GM21619 (cell line): ENCODE measurements around the gene DLL1.

Experiments used
- ATAC-seq: cut with Tn5 transposase; IDR thresholded peaks from one replicate; pipeline ENCODE4 v1.9.1; 2021; ENCODE audit not compliant: unreplicated experiment

DLL1 gene

DNA sequence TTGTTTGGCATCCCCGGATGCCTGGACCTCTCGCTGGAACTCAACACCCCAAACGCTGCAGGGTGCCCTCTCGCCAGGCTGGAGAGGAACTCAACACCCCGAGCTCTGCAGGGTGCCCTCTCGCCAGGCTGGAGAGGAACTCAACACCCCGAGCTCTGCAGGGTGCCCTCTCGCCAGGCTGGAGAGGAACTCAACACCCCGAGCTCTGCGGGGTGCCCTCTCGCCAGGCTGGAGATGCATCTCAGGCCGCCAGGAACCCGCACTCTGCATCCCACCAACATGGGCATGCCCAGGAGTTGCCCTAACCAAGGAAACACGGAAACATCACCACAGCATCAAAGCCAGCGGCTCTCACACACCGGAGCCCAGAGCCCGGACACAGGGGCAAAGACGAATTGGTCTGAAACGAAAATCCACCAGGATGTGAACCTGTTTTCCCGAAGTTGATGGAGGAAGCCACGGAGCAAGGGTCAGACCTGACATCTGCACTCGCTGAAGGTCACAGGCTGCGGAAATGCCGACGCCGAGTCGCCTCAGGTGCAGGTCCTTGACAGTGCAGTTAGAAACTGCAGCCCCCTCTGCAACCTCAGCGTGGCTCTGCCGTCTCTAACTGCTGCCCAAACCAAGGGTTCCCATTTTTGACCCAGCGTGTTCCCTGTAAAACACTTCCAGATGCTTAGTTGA lies 37.5 kb downstream of the DLL1 start:
- ATAC-seq, result no peak

DNA sequence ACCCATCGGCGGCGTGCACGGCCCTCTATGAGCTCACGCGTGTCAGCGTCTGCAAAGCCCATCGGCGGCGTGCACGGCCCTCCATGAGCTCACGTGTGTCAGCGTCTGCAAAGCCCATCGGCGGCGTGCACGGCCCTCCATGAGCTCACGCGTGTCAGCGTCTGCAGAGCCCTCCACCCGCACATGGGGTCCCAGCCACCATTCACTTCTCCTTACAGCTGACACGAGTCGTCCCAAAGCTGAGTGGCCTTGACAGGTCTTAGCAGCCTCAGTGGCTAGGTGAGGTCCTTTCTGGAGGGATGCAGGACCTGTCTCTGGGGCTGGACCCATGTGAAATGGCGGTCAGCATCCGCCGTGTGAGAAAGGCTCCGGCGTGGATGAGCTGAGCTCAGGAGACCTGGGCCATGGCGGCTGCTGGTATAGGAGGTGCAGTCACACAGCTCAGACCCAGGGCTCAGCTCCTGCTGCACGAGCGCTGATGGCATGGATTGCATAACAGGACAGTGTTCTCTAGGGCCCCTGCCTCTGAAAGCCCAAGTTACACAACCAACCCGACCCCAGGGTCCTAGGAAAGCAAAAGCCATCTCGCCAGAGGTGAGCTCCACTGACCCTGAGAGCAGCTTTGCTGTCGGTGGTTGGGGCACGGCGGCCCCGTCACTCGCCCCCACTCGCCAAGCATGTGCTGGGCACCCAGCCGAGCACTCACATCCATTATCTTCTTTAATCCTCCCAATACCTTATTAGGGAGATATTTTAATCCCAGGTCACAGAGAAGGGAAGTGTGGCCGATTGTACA lies 38.9 kb downstream of the DLL1 start:
- ATAC-seq, result no peak

DNA sequence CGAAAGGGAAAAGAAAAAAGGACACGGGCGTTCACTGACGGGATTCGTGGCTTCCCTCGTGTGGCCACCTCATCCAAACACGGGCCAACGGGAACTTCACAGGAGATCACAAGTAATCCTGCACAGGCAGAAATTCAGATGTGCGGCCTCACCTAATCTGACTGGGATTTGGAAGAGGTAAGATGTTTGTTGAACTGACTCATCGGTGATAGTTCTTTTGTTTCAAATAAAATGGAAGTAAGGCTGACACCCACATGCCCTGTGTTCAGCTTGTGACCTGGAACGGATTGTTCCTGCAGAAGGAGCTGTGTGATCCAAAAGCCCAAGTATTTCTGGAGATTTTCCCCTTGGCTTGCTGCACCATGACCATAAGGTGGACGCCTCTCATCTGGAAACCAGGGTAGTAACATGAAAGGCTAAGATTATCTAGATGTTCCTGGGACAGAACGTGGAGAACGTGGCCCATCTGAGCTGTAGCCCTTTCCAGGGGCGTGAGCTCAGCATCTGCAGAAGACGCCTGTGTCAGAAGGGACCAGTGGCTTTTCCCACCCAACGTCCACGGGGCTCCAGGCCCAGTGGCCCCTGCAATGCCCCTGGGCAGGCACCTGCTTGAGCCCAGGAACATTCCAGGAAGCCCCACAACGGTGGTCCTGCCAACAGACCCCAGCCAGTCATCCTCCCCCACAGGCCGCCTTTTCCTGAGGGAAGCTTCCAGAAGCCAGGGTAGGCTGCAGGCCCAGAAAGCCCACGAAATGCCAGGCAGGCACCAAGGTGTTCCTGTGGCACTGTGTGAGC lies 39.7 kb downstream of the DLL1 start:
- no peak for ATAC-seq

DNA sequence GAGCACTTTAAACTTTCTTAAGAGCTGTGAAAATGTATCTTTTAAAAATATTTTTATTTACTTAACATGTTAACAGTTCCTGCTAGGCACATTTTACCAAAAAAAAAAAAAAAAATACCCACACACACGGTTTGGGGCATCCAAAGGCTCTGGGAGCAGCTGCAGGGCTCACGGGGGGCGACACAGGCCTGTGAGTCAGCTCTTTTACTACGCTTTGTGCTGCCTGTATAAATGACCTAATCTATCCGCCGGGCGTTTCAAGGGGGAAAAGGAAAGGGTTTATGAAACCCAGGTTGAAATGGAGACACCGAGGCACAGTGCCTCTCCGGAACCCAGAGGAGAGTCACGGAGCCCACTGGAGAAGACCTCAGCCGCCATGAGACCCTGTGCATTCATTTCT lies 40.4 kb downstream of the DLL1 start:
- no peak for ATAC-seq

DNA sequence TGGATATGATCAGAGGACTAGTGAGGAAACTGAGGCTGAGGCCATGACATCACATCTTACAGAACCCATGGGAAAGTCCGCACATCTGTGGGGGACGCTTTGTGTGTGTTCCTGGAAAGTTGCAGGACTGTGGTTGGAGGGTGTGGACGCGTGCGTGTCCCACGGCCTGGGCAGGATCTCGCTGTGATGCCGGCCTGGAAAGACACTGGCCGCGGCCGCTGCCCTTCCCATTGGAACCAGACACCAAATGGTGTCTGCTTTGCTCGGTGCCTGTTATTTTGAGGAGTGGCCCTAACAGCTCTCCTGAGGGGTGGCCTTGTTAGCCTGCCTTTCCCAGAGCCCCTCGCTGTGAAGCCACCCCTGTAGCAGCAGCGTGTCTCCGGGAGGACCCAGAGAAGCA lies 41.1 kb downstream of the DLL1 start:
- ATAC-seq, result no peak

DNA sequence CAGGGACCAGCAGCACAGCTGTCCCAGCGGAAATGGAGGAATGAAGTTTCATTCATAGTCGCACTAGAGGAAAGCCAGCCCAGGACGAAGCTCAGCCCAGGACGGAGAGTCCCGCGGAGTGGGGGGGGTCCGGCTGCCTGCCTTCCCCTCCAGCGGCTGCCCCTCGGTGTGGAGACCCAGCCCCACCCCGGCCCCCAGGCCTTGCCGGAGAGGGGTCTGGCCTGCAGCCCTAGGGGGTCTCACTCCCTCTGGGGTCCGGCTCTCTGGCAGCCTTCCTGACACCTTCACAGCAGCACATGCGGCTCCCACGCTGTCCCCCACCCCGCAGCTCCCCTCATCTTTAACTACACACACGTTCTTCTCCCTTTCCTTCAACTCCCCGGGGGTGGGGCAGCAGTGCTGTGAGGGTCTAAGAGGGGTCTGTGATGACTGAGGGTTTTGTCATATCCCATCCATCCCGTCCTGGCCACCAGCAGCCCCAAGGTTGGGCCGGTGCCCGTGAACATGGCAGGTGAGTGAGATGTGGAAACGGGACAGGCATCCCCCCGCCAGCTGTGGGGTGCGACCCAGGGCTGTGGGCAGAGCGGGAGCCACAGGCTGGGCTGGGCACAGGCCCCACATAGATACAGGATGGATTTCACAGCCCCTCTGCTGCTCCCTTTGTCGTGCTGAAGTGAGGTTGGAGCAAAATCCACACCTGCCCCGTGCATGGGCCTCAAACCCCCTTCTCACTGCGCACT lies 41.8 kb downstream of the DLL1 start:
- no peak for ATAC-seq

DNA sequence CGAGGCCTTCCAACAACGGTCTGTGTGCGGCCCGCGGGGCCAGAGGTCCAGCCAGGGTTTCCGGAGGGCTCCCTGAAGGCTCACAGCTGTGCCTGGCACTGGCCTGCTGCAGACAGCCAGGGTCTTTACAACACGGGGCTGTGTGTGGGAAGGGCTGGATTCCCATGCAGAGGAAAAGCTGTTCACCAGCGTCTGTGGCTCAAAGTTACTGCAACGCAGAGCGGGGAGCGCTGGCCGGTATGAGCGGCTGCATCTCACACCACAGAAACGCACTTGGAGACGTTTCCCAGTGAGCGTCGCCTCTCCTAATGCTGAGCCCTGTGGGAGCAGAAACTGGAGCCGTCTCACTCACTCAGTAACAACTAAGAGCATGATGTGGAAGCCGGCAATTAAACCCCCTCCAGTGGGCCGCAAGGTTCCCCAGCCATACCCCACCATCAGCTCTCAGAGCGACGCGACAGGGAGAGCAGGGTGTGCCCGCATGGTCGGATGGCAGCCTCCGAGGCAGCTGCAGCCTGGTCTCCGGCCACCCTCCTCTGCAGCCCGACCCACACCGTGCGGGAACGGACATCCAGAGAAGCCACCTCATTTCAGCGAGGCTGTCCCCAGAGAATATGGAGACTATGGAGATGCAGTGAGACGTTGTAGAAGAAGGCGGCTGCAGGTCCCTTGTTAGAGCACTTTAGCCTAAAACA lies 42.6 kb downstream of the DLL1 start:
- no peak for ATAC-seq

DNA sequence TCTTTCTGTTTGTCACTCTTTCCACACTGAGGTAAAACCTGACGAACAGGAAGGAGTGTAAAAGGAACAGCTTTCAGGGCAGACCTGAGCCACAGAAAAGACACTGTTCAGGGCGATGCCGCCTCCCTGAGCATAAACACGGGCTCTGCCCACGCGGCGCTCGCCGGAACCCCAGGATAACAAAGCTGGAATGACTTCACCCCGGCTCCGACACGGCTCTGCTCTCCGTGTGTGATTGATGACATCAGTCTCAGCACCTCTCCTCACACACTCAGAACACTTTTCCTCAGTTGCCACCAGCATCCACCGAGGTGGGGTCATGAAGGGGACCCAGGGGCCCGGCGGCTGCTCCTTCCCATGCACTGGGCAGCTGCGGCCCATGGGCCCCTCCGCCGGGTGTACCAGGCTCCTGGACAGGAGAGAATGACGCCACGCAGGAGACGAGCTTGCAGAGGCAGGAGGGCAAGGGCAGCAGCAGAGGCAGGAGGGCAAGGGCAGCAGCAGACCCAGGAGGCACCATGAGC lies 43.6 kb downstream of the DLL1 start:
- ATAC-seq, result no peak

DNA sequence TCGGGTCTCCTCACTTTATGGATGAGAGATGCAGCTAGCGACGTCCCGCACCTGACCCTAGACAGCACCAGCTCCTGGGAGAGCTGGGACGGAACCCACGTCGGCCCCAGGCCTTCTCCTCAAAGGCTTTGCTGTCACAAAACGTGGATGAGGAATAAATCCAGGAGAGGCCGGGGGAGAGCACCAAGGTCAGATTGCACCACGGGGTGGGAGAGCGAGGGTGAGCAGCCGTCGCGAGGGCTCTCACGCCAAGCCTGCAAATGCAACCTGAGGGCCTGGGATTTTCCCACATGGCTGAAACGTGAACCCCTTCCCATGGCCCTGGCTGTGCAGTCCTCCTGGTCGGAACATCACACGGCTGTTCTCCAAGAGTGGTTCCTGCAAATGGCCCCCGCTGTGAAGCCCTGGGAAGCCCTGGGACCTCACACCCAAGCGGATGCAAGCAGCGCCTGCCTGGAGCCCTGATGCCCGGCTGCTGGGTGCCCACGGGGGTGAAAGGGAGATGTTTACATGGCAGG lies 45.3 kb downstream of the DLL1 start:
- no peak for ATAC-seq

DNA sequence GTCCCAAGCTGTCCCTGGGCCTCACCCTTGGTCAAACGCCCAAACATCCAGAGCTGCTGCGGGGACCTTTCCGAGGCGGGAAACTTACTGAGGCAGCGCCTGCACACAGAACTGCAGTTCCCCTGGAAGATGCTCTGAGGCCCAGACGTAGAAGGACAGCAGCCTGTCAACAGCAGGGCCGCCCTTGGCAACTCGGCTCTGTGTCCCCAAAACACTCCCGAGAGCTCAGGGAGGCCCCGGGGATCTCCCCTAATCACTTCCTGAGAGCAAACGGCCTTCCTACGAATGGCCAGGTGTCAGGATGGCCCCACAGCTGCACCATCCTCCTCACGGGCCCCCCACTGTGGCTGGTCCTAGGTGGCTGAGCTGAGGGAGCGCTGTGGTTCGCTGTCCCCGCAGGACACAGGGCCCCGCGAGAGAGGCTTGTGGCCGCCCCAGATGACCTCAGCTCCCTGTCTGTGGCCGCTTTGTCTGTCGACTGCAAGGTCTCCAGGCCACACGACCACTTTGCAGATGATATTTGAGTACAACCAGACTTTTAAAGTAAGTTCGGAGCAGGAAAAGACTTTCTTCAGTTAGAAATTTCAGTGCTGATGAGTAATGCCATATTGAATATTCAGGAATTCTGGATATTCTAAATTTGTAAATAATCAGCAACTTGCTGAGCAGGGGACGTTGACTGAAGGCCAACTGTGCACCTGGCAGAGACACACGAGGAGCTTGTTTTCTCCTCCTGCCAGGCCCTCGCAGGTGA lies 46.0 kb downstream of the DLL1 start:
- ATAC-seq, result no peak

DNA sequence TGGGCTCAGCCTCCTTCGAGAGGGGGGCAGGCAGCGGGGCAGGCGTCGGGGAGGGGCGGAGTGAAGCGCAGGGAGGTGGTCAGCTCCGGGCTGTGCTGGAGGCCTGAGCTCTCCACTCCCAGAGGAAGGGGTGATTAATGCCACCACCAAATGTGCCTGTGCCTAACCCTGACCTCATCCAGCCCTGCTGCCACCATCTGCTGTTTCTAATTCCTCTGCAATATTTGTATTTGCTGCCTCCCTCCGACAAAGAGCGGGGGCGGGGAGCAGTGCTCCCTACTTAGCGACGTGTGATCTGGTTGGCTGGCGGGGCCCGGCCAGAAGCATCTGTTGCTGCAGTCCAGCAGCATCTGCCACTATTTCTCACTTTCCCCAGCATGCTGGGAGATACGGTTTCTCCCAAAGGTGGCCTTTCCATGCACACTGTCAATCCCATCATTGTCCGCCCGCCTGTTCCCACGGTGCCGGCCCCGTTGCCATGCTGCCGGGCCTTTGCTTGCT lies 47.0 kb downstream of the DLL1 start:
- no peak for ATAC-seq

DNA sequence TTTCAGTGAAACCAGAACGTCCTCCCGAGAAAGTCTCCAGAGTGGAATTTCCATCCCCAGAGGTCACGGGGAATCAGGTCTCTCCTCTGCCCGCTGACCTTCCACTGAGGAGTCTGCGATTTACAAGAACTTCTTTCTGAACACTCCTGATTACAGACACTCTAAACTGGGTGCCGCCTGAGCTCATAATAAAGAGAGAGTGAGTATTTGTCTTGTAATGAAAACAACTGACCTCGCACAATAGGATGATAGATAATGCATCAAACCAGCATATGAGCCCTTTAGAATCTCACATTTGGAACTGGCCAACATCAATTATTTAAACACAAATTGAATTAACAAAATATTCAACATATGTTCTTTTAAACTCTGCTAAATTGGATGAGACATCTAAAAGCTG lies 47.5 kb downstream of the DLL1 start:
- no peak for ATAC-seq

DNA sequence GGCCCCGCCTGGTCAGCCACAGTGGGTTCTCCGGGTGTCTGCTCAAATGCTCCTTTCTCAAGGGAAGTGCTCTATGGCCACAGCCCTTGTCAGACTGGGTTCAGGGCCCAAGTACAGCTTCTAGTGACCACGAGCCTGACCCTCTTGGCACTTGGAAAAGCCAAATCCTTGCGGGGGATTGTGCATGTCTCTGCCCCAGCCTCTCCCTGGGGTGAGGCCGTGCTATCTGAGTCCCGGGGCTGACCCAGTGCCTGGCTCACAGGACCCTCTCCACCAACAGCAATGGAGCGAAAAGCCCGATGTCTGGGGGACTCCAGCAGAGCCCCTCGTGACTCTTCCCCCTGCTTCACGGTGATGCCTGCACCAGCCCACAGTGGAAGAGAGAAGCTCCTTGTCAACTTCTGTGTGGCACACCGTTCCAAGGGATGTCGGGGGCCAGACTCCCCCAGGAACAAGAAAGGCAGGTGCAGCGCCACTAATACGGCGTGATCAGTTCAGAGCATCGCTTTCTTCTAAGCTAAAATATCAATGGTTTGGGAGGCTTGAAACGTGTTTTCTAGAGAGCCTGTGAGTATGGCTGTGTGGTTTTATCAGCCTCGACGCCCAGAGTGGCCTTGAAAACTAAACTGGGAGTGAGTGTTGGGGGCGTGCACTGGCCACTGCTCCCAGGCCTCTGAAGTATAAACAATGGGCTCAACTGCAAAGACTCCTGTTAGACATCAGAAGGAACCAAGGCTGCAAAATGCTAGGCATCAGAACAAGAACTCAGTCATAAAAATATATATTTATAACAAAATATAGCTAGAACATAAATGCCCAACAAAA lies 51.9 kb downstream of the DLL1 start:
- ATAC-seq, result no peak

DNA sequence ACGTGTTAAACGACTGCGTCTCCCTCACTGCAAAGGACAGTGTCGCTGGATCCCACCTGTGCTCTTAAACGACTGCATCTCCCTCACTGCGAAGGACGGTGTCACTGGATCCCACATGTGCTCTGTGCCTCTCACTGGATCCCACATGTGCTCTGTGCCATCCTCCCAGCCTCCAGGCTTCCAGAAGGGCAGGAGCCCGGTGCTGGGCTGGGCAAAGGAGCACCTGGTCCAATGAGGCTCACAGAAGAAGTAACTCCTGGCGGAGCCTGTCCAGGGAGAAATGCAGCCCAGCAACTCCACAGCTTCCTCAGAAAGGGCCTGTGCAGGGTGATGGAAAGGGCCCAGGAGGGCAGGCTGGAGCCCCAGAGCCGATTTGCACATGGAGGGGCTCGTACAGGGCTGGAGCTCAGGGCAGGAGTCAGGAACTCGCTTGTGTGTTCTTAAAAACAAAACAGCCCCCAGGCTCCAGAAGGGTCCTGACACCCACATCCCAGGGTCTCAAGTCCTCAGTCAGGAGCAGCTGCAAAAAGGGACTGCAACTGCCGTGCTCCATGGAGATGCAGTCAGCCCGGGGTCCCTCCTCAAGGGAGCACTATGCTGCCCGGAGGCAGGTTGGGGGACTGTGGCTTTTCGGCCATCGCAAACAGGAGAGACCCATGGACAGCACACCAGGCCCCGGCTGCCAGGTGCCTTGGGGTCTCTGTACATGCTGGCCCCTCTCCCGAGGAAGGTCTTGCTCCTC lies 52.7 kb downstream of the DLL1 start:
- ATAC-seq, result no peak

DNA sequence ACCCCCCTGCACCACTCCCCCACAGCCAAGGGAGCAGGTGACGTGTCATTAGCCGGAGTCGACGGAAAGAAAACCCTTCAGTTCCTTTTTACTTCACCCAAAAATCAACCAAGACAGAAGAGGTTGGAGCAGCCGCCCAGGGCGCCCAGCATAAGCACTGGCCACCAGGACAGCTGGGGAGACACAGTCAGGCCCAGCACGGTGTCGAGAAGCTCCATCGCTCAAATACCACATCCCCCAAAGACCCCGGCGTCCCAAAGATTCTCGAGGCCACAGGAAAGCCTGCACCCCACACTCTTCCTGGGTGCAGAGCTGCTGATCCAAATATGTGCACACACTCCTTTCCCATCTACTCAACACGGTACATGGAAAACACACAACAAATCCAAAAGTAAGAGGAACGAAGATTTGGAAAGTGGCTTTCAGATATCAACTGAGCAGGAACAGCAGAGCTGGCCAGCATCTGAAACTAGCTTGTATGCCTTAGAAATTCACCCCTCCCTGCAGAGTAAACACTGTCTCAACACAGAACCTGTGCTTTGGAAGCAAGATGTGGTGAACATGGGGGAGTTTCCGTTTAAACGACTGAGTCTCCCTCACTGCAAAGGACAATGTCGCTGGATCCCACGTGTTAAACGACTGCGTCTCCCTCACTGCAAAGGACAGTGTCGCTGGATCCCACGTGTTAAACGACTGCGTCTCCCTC lies 54.6 kb downstream of the DLL1 start:
- no peak for ATAC-seq

DNA sequence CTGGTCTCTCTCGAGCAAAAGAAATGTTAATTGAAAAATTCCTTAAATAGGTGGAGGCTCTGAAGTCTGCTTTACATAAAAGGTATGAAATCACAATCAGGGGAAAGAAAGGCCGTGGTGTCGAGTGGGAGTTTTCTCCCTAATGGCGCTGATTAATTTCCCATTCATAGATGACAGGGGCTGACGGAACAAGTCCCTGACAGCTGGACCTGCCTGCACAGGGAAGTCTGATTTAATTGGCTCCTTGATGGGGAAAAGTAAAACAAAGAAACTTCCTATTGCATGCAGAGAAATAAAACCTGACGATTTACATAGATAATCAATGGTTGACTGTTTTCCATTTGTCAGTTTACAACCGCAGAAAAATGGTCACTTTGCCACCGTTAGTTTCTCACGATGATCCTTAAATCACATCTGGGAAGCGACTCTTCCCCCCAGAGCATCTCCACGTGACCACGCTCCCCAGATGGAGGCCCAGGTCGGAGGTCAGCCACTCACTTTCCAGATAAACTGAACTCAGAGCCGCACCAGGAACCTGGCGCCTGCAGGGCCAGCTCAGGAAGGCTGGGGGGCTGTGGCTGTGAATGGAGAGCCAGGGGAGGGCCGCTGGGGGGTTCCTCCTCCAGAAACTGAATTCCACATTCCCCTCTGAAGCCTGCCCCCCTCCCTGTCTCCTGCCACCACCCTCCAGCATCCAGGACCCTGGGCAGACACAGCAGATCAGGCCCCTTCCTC lies 55.3 kb downstream of the DLL1 start:
- no peak for ATAC-seq
